Right lobe of liver (tissue), 6 donors: ENCODE measurements around the gene DAD1. TPM values are rescaled to one million over a fixed set of nuclear protein-coding genes. Genes with fewer than 3 reads are reported as not detected.
A peak's percentile ranks its signal among the peaks of the same experiment; 100 is the strongest.

Source experiments
- ATAC-seq, 4 donors: fragments of 200-7000 bp; cut with Tn5 transposase; one replicate each; pipeline ENCODE4 v1.9.1; 2020; ENCODE audit warnings: mild to moderate bottlenecking in 4 of 4, moderate library complexity in 4 of 4
- DNase-seq, 3 donors: peaks; one replicate each; pipeline ENCODE4 v3.0.0-alpha.2; 2020
- H3K27ac ChIP-seq, 3 donors: fragments of 200-600 bp; one replicate each; pipeline ENCODE4 v1.8.0; 2022
- H3K27me3 ChIP-seq, 2 donors: fragments of 200-600 bp; one replicate each; pipeline ENCODE4 v1.8.0; 2022
- H3K36me3 ChIP-seq, 4 donors: fragments of 200-600 bp; sonication (generic) in 1 of 4; one replicate each; pipeline versions ENCODE4 v1.5.1 to v1.8.0; 2017 to 2022; ENCODE audit warnings: control low read depth in 1 of 4
- H3K4me1 ChIP-seq, 4 donors: fragments of 200-600 bp; sonication (generic) in 1 of 4; one replicate each; pipeline versions ENCODE4 v1.5.1 to v1.8.0; 2017 to 2022; ENCODE audit warnings: control low read depth in 1 of 4
- H3K4me3 ChIP-seq, 3 donors: fragments of 200-600 bp; one replicate each; pipeline ENCODE4 v1.8.0; 2022
- H3K9me3 ChIP-seq, 4 donors: fragments of 200-600 bp; sonication (generic) in 1 of 4; one replicate each; pipeline versions ENCODE4 v1.5.1 to v1.8.0; 2017 to 2022; ENCODE audit warnings: control low read depth in 1 of 4
- POLR2A ChIP-seq: fragments of 450-650 bp; IDR thresholded peaks from one replicate; pipeline ENCODE4 v1.6.1; 2017; ENCODE audit warnings: antibody characterized with exemption, mild to moderate bottlenecking
- WGBS: methylation state at CpG from one replicate; pipeline ENCODE4 v1.1.6; 2018; ENCODE audit warnings: low coverage, low lambda C conversion rate; ENCODE audit not compliant: insufficient coverage; ENCODE audit errors: missing lambda C conversion rate; 5-methylcytosine and 5-hydroxymethylcytosine counted together
- intact Hi-C, 2 donors: fragments of 100-400 bp; cut with DNase I; formaldehyde crosslinking; loops; one replicate each; pipeline versions ENCODE4 v1.11.2 to v1.14.1; 2022
- total RNA-seq, 6 experiments: library from RNA; depleted of rRNA in 2 of 6; stranded (reverse); fragments of >200 nt in 2 of 6; fragmentation: NEBNext Ultra II Directional in 3 of 6; extraction: Animal tissue kit (Norgen Biotek cat#: 25700) in 3 of 6; gene quantifications; one replicate each; pipeline versions ENCODE4 v1.1.0 to v1.2.4, GENCODE V29; 2016 to 2023
- TF ChIP-seq, protein P1 (sequence below), 4 donors: fragments of 200-600 bp in 3 of 4; fragments of 450-650 bp in 1 of 4; IDR thresholded peaks; one replicate each; pipeline versions ENCODE4 v1.5.1 to v1.8.0; 2016 to 2022; ENCODE audit warnings: antibody characterized with exemption in 4 of 4, mild to moderate bottlenecking in 2 of 4
- donor health status: DM: no; HTN: yes; CAD: no.
- donor health status: DM: no; HTN: no; CAD: no.
- donor health status: DM: no; HTN: no; CAD: no.
- donor health status: DM: no; HTN: yes; CAD: no.
- donor health status: DM: no; HTN: yes; CAD: no.

DAD1 gene
- total RNA-seq, 6 experiments from 2014 or later = 107 to 249 (median 133) TPM

DNA sequence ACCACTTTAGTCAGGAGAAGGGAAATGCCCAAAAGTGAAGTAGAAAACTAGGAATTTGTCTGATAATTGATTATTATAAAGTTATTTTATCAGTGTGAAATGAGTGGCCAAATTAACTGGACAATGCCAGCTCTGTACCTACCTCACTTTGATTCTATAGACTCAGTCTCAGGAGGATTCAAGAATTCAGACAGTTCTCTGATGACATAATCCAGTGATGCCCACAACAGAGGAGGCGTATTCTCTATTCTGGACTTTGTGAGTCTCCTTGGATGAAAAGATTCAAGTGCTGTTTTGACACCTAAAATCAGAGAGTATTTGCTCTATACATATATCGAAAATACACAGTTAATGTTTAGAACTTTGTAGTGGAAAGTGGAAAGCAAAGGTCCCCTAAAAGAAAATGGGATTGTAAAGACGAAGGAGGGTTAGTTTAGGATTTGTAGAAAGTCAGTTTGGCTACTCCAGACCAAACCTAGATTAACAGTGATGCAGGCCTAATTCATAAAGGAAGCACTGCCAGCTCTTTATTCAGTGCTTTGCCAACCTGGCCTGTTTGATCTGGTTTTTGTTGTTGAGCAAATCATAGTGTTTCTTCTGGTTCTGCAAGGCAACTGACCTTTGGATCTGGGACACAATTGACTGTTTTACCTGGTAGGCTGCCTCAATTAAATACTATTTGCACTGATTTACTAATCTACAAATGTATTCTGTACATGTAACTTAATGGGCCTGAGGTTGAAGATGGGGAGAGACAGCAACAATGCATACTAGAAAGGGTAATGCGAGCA lies 67.4 kb downstream of the DAD1 start:
- ATAC-seq (peak; percentile 94 to 97 (median 95)), DNase-seq (peak in 1 of 3 donors; percentile 64)
- no peaks in the 10 kb centered on the region for H3K27me3 ChIP-seq
- H3K36me3 ChIP-seq = no peaks in the 10 kb centered on the region
- H3K27ac ChIP-seq = peak overlapping the region in 2 of 3 donors; percentile 38 to 50
- no peaks in the 10 kb centered on the region for H3K9me3 ChIP-seq
- H3K4me3 ChIP-seq = no peak overlapping the region
- intact Hi-C loops = no loop called here
- H3K4me1 ChIP-seq = peaks cover 0 to 10% (median 5%) of the 10 kb centered on the region in 4 donors
- 34% methylated on average over 4 of the region's 4 CpGs for WGBS
- TF ChIP-seq, protein P1, sequence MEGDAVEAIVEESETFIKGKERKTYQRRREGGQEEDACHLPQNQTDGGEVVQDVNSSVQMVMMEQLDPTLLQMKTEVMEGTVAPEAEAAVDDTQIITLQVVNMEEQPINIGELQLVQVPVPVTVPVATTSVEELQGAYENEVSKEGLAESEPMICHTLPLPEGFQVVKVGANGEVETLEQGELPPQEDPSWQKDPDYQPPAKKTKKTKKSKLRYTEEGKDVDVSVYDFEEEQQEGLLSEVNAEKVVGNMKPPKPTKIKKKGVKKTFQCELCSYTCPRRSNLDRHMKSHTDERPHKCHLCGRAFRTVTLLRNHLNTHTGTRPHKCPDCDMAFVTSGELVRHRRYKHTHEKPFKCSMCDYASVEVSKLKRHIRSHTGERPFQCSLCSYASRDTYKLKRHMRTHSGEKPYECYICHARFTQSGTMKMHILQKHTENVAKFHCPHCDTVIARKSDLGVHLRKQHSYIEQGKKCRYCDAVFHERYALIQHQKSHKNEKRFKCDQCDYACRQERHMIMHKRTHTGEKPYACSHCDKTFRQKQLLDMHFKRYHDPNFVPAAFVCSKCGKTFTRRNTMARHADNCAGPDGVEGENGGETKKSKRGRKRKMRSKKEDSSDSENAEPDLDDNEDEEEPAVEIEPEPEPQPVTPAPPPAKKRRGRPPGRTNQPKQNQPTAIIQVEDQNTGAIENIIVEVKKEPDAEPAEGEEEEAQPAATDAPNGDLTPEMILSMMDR (IDR thresholded peaks at IDR 0.05) = no peak
- no peak for TF ChIP-seq POLR2A

DNA sequence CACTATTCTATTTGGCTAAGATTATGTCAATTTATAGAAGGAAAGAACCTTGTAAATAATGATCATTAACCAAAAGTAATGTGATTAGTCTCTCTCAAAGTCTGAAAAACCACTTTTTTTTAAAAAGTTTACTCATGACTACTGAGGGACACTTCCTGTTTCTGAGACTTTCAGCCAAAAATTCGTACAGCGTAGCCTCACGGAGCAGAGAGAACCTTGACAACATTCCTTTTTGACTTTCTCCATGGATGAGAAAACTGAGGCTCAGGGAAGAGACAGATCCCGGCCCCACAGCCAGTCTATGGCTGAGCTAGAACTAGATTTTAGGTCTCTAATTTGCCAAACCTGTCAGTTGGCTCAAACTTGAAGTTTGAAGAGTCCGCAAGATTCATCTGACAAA lies 68.2 kb downstream of the DAD1 start:
- H3K4me1 ChIP-seq = peaks cover 0 to 10% (median 5%) of the 10 kb centered on the region in 4 donors
- intact Hi-C loops = no loop called here
- no peak for ATAC-seq
- H3K9me3 ChIP-seq = no peaks in the 10 kb centered on the region
- TF ChIP-seq, protein P1 (IDR thresholded peaks at IDR 0.05) = no peak
- TF ChIP-seq POLR2A = no peak
- no peak overlapping the region for H3K27ac ChIP-seq
- H3K4me3 ChIP-seq = no peak overlapping the region
- no peak for DNase-seq
- H3K36me3 ChIP-seq = no peaks in the 10 kb centered on the region
- no peaks in the 10 kb centered on the region for H3K27me3 ChIP-seq
- WGBS = 83% methylated on average over 5 of the region's 5 CpGs

DNA sequence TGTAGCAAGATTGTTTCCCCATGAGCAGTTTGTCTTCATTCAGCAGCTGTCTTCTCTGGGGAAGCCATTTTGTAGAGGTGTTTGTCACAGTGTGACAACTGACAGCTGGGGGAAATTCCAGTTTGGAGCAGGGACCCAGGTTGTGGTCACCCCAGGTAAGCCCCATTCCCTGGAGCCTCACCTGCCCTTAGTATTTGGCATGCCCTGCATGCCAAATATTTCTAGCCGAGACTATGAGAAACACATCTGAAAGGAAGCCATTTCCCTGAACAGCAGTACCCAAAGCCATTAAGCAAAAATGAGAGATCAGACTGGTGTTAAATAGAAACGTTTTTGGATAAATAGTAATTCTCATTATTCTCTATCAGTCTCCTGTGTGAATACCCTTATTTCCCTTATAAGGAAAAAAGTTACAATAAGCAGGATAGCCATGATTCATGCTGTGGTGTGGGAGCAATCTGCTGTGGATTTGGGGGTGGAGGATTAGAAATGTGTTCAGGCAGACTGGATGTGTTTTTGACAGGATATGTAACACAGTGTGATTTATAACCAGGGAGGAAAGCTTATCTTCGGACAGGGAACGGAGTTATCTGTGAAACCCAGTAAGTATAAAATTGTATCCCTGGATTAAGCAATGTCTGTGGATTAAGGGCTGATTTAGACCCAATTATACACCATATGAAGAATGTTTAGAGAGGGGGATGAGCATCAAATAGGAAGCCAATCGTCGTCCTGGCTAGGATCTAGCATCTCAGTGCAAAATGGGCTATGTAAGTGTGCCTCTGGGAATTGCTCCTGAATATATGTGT lies 68.9 kb downstream of the DAD1 start:
- DNase-seq = no peak
- no peak overlapping the region for H3K4me3 ChIP-seq
- H3K9me3 ChIP-seq = no peaks in the 10 kb centered on the region
- TF ChIP-seq, protein P1 (IDR thresholded peaks at IDR 0.05) = no peak
- TF ChIP-seq POLR2A = no peak
- no peaks in the 10 kb centered on the region for H3K27me3 ChIP-seq
- H3K27ac ChIP-seq = no peak overlapping the region
- WGBS = 56% methylated on average over 6 of the region's 6 CpGs
- ATAC-seq = no peak
- H3K36me3 ChIP-seq = no peaks in the 10 kb centered on the region
- intact Hi-C loops = no loop called here
- H3K4me1 ChIP-seq = peaks cover 0 to 10% (median 5%) of the 10 kb centered on the region in 4 donors

DNA sequence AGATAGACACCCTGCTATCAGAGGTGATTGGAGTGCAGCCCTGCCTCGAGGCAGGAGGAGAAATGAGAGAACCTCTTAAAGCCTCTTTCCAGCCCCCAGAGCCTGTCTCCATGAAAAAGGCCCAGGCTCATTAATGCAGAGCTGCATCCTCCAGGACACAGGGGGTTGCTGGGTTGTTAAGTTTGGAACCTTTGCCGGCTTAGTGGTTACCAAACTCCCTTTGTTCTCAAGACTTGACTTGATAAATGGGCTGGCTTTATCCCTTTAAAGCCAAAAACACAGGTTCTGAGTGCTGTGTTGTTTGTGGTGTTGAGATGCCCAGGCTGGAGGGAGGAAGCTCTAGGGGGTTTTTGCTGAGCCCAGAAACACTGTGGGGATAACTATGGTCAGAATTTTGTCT lies 71.0 kb downstream of the DAD1 start:
- Histone ChIP-seq H3K27me3 (no peaks in the 10 kb centered on the region), H3K4me3 (no peak overlapping the region), H3K4me1 (peaks cover 0 to 10% (median 5%) of the 10 kb centered on the region in 4 donors), H3K9me3 (no peaks in the 10 kb centered on the region), H3K27ac (no peak overlapping the region), H3K36me3 (no peaks in the 10 kb centered on the region)
- WGBS = 67% methylated on average over 1 of the region's 2 CpGs
- TF ChIP-seq POLR2A = no peak
- TF ChIP-seq, protein P1 (IDR thresholded peaks at IDR 0.05) = no peak
- no peak for DNase-seq
- intact Hi-C loops = no loop called here
- no peak for ATAC-seq
